NCI-H82 (cell line): Measurements from ENCODE around the gene KREMEN1.

Experiments
- DNase-seq: peaks from one replicate; lab custom pipeline; 2025; lab: John Stamatoyannopoulos, UW

The KREMEN1 gene

DNA sequence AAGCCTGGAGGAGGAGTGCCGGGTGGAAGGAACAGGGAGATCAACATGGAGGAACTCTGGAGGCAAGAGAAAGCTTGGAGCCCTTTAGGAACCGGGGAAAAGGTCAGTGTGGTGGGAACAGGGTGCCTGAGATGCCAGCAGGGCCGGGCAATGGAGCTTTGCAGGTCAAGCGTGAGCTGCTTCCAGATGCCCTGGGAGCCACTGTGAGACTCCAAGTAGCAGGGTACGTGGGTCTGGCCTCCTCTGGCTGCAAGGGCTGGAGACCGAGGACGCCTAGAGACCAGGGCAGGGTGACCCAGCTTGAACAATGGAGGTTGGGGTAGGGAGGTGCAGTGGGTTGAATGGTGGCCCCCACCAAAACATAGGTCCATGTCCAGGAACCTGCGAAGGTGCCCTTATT lies 117.2 kb downstream of the KREMEN1 start:
- no peak for DNase-seq

DNA sequence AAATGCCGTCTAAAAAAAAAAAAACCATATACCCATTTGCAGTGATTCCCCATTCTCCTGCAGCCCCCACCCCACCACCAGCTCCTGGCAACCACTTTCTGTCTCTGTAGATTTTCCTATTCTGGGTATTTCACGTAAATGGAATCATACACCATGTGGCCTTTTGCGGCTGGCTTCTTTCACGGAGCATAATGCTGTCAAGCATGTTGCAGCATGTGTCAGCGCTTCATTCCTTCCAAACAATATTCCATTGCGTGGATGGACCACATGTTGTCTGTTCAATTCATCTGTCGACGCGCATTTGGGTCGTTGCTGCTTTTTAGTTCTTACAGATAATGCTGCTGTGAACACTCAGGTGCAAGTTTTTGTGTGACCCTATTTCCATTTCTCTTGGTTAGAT lies 118.1 kb downstream of the KREMEN1 start:
- DNase-seq: no peak

DNA sequence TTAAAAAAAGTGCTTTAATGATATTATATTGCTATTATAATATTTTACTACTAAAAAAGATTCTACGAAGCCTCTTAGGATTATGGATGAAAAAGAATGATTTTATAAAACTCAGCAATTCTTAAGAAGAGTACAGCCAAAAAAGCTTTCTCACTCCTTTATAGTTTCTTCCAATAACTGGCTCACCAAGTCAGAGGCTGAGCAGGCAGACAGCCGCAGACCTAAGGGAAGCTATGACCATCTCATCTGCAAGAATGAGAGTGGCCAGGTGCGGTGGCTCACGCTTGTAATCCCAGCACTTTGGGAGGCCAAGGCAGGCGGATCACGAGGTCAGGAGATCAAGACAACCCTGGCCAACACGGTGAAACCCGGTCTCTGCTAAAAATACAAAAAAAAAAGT lies 120.2 kb downstream of the KREMEN1 start:
- no peak for DNase-seq

DNA sequence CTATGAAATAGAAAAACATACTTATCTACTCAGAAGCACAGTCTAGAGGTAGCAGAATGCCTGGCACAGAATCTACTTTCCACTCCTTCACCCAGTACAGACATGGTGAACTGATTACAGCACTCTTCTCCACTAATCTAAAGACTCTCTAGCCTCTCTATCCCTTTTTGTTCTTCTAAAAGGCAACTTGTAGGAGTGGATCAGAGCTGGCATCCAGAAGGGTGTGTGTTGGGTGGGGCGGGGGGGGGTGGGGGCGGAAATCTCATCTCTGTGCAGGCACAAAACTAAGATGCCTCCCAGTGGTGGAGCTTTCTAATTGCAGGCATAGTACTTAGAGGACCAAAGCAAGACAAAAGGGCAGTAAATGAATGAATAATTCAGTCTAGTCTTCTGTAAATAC lies 121.3 kb downstream of the KREMEN1 start:
- peak; percentile 16 for DNase-seq

DNA sequence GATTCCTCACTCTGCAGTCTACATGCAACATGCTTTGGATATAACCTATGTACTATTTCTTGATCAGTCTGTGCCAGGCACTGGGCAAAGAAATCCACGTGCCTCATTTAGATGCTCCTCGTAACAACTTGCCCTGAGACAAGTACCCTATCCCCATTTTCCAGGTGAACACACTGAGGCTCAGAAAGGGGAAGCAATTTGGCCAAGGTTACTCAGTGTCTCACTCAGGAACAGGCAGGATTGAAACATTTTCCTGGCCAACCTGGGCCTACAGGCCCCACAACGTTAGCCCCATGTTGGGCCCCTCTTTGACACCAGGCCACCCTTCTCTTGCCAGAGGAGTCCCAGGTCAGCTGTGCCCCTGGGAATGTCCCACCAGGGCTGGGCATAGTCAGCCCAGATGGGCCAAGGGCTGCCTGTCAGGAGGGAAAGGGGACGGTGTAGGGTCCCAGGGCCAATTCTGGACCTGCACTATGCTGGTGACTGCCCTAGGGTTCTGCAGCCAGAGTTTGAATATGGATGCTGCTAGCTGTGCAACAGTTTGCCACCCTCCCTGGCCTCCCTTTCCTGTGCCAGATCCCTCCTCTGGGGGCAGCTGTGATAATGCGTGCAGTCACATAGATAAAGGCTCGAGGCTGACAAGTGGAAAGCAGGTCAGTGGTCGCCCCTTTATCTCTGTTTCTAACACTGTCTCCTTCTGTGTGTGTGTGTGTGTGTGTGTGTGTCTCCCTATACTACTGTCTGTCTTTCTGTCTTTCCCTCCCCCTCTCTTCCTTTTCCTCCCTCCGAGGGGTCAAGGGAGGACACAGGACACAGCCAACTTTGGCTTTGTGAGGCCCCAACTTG lies 122.5 kb downstream of the KREMEN1 start:
- DNase-seq: no peak

DNA sequence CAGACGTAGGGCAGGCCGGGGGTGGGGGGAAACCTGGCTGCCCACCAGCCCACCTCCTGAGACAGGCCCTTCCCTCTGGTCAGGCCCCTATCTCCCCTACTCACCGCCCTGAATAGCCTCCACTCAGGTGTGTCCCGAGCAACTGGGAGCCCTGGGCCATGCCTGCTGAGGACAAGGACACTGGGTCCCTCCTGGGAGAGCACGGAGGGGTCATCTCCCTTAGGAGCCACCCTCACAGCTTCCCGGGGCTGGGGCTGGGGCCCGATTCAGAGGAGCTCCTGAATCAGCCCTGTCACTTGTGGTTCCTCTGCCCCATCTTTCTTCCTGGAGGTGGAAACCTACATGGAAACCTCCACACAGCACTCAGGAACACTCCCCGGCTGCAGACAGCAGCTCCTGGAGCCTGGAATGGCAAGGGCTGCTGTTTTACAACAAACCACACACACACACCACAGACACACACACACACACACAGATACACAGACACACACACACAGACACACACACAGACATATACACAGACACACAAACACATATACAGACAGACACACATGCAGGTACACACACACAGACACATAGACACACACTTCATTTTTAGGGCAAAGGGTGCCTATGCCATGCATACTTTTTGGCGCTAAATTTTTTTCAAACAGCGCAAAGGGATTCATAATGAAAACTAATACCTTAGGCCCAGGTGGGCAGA lies 123.3 kb downstream of the KREMEN1 start:
- no peak for DNase-seq

DNA sequence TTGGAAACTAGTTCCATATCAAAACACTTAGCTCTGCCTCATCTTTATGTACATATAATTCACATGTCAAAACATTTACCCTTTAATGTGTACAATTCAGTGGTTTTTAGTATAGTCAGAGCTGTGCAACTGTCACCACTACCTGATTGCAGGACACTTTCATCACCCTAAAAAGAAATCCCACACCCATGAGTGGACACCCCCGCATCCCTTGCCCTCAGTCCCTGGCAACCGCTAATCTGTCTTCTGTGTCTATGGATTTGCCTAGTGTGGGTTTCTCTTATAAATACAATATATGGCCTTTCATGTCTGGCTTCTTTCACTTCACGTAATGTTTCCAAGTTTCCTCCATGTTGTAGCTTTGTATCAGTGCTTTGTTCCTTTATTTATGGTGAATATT lies 124.3 kb downstream of the KREMEN1 start:
- DNase-seq: no peak

DNA sequence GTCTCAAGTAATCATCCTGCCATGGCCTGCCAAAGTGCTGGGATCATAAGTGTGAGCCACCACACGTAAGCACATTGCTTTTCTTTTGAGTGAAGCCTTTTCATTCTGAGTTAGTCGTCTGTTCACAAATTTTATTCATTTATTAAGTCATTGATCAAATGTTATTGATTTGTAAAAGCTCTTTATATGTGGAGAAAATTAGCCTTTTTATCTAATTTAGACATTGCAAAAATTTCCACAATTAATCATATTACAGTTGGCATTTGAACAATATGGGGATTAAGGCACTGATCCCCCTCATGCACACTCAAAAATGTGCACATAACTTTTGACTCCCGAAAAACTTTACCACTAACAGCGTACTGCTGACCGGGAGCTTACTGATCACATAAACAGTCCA lies 125.4 kb downstream of the KREMEN1 start:
- DNase-seq: no peak

DNA sequence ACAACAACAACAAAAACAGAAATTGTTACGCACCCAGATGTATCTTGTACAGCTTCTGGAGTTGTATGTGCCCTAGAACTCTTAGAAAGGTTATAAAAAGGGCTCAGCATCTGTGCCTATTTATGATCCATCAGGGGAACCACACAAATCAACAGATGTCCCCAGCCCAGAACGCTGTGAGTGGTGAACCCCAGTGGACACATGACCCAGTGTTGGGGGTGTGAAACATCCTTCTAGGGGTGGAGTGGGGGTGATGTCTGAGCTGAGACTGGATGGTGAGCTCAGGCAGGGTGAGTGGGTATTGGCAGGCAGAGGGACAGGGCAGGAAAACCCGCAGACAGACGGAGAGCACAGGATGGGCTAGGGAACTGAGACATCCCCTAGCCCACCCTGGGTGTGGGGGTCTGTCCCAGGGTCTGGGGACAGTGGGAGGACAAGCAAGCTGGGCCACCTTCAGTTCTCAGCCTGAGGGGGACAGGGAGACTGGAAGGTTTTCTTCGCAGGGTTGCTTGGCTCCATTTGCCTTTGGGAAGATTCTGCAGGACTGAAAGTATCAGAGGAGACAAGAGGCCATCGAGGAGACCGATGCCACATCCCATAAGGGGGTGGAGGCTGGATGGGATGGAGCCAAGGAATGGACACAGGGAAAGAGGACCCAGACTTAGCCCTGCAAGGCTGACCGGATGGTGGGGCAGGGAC lies 127.0 kb downstream of the KREMEN1 start:
- no peak for DNase-seq

DNA sequence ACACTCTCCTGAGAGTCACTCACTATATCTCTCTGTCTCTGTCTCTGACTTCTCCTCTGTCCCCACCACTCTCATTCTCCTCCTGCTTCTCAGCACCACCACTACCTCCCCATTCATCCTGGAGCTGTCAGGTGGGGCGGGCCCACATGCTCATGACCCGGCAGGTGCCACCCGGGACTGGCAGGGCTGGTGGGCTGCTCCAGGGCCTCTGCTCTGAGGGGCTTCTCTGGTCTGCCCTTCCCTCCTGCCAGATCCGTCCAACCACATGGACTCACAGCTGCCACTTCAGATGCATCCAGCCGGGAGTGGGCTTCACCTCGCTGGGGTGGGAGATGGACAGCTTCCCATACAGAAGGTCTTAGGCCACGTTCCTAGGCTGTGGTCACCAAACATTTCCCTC lies 128.1 kb downstream of the KREMEN1 start:
- DNase-seq: no peak

DNA sequence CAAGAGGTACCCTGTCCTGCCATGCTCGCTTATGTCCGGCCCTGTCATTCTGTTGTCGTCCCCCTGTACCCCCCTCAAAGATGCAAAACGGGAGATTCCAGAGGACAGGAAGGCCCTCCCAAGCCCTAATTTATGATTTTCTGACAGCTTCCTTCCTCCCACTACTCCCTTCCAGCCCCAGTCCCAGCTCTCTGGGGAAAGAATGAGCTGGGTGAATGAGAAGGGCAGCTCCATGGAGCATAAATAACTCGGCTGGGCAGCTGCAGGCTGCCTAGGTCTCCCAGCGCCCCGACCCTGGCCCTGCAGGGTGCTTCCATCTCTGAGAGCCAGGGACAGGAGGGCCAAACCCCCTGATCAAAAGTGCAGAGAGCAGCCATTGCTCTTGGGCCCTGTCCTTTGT lies 128.9 kb downstream of the KREMEN1 start:
- no peak for DNase-seq

DNA sequence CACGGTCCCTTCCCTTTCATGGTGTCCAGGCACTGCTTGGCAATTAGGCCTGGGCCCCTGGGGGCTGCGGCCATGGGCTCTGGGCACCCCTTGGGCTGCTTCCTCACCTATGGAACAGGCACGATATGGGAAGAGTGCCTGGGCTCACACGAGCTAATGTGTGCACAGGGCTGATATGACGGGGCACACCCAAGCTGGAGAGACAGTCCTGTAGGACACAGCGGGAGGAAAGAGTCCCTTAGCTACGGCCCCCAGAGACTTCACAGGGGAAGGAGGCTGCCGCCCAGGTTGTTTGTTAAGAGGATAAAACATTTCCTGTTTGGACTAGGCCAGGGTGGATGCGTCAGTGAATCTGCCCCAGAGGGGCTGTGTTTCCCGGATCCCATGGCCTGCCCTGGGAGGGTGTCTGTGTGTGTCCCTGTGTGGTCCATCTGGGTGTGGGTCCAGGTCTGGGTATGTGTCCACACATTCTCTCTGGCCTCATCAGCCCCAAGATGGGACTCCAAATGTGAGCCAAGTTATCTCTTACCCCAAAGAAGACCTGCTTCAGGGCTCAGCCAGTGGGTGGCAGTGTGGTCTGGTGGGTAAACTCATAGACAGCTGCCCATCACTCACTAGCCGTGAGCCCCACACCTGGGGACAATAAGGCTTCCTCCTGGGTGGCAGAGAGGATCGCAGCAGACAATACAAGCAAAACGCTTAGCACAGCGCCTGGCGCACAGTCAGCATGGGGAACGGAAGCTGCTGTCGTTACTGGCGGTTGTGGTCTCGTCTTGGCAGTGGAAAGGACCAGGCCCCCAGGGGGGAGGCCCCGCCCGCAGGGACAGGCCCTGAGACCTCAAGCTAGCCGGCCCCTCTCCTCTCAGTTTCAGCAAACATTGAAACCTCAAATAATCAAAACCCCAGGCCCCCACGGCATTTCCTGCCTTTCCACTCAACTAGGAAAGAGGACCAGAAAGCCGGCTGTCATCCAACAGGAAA lies 129.7 kb downstream of the KREMEN1 start:
- DNase-seq: peak; percentile 53

DNA sequence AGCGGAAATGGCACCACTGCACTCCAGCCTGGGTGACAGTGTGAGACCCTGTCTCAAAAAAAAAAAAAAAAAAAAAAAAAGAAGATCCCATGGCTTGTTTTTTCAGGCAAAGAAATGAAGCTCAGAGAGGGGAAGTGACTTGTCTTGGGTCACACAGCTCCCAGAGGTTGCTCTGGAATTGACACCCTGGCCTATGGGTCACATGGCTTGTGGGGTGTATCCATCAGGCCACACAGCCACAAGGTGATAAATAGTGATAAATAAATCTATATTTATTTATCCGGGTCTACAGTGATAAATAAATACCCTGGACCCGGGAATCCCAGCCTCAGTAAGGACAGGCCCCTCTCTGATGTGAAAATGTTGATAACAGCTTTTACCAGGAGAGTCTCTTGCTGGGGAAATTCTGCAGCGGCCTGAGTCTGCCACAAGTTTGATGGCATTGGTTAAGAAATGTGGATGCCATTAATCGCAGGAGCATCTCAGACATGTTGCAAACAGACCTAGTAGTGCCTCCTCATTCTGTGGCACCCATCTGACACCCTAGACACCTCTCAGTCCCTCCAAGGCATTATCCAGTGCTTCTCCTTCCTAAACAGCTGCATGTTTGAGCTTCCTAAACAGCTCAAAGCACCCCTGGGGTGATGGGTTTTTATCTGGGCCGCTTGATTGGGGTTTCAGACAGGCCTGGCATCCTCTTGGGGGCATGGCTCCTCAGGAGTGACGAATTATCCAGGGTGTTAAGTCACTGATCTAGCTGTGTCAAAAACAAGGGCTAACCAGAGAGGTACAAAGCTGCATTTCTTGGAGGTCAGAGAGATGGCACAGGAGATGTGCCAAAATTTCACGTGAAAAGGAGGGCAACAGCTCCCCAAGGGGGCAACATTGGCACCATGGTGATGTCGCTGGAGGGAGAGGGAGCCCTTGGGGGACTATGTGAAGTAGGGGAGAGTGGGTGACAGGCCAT lies 130.9 kb downstream of the KREMEN1 start:
- no peak for DNase-seq

DNA sequence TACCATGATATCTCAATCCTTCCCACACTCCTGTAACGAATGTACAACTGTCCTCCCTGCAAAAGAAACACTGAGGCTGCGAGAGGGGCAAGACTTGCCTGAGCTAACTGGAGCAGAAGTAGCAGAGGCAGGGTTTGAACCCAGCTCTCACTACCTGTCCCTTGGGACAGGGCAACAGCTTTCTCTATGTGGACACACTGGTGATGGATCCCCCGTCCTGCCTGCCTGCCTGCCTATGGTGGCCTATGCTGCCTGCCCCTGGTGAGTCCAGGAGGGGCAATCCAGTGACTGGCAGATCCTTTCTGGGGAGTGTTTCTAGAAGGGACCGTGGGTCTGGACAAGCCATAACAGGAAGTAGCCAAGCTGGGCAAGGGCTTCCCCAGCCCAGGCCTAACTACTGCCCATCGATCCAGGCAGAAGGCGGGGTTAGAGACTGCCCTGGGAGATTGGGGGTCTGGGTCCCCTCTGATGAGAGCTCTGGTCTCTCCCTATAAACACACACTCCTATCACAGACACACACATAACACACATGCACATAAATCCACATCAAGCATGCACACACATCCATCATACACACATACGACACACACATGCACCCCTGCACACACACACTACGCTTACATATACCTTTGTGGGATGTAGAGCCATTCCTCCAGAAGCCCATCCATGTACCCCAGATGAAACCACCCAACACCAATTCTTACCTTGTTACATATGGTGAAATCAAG lies 131.8 kb downstream of the KREMEN1 start:
- peak; percentile 9 for DNase-seq

DNA sequence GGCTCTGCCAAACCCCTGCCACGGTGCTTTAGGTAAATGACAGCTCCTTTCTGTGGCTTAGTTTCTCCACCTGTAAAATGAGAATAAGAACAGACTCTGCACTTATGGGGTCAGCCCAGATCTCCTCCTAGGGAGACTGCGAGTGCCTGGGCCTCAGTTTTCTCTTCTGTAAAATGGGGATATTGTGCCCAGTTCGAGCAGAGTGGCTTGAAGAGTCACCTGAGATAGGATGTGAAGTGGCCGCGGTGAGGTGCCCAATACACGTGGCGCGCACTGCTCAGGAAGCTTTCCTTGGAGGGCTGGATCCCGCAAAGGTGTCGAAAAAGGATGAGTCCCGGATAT lies 132.4 kb downstream of the KREMEN1 start:
- DNase-seq: no peak

DNA sequence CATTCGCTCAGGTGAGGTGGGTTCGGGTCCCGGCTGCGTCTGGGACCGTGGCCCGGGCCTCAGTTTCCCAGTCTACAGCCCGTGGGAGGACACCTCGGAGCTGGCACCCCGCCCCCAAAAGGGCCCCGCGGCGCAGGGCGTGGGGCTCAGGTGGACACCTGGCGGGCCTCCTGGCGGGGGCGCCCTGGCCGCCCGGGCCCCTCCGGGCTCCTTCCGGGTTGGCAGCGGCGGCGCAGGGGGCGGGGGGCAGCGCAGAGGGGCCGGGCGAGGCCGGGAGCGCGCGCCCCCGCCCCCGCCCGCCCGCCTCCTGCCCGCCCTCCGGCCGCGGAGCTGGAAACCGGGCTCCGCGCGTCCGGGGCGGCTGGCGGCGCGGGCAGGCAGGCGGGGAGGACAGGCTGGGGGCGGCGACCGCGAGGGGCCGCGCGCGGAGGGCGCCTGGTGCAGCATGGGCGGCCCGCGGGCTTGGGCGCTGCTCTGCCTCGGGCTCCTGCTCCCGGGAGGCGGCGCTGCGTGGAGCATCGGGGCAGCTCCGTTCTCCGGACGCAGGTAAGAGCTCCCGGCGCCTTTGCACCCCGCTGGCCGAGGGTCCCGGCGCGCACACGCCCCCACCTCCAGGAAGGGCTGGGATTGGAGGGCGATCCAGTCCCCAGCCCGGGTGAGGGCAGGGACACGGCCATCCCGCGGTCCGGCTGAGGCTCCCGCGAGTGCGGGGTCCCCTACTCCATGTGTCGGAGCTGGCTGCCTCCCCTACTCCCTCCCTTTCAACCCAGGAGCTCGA lies 132.9 kb downstream of the KREMEN1 start, which contains the start of gene EMID1:
EMID1 (plus strand) TSS at position 303 of the 778 bp plus-strand sequence; CDS start at position 446, 143 bp downstream.
- peak; percentile 58 for DNase-seq

DNA sequence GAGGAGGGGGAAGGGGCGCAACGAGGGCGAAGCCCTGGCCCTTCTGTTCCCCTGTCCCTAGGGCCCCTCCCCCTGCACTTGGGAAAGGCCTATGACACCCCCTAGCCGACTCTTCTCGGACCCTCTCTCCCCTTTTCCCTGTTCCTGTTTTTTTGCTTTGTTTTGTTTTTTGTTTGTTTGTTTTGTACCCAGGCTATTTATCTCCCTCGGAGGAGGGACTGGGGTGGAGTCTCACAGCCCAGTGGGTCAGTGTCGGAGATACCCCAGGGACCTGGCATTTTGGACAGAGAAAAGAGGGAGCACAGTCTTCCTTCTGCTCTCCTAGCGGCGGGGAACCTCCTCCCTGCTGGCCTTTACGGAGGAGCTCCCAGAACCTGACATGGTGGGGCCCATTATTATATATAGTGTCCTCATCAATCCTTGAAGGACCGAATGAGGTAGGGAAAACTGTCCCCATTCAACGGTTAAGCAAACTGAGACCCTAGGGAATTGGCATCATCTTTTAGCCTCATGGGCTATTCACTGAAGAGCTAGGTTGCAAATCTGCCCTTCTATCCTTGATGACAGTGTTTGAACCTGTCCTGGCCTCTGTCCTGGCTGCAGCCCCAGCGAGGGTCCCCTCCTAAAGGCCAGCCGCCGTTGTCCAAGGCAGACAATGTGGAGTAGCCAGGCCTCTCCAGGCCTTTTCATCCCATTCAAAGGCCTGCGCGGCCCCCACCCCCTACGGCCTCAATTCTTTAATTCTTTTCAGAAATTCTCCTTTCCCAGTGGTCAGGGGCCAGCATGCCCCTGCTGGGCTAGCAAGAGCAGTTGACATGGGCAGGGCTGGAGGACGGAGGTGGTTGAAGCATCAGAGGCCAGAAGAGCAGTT lies 133.8 kb downstream of the KREMEN1 start:
- DNase-seq: no peak

DNA sequence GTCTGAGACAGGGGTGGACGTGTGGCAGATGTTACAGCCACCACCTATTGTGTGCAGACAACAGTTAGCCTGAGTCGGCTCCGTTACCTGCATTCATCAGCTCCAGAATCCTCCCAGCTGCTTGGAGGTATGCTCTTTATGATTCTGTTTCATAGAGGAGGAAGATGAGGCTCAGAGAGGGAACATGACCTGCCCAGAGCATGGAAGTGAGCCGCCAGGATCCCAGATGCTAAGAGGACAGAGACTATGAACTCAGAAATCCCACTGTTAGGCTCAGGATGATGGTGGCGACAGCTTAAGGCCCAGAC lies 134.4 kb downstream of the KREMEN1 start:
- no peak for DNase-seq
